Kidney epithelial cell (primary cell): ENCODE measurements around the gene GGT6. TPM values are rescaled to one million over a fixed set of nuclear protein-coding genes. Genes with fewer than 3 reads are reported as not detected.

Experiments
- DNase-seq: peaks from one replicate; pipeline ENCODE4 v3.0.0-alpha.2; 2010; ENCODE audit warnings: low read depth
- H3K27me3 ChIP-seq: 2 replicates; pipeline ENCODE4 v1.6.0; 2011; ENCODE audit warnings: low read length; ENCODE audit not compliant: control insufficient read depth, insufficient read depth
- H3K36me3 ChIP-seq: 2 replicates; pipeline ENCODE4 v1.5.1; 2011; ENCODE audit warnings: low read length; ENCODE audit not compliant: control insufficient read depth, insufficient read depth
- H3K4me3 ChIP-seq: 2 replicates; pipeline ENCODE4 v1.5.1; 2011; ENCODE audit warnings: low read depth, mild to moderate bottlenecking, control low read depth, low read length
- CTCF ChIP-seq: IDR thresholded peaks from 2 replicates; pipeline ENCODE4 v1.5.1; 2011; ENCODE audit warnings: mild to moderate bottlenecking, moderate library complexity, low read length, control low read depth, inconsistent platforms; ENCODE audit not compliant: insufficient read depth, poor library complexity, severe bottlenecking
- total RNA-seq: library from RNA; depleted of rRNA; stranded (reverse); fragments of >200 nt; gene quantifications from 2 replicates; pipeline ENCODE4 v1.2.3, GENCODE V29; 2015

Gene GGT6
- total RNA-seq, 1 donor from 2014 or later: 0.38 TPM

GRCh38 chr17:4512156-4513112, 47.9 kb downstream of the GGT6 start:
- DNase-seq: no peak
- Histone ChIP-seq H3K36me3 (no peaks in the 10 kb centered on the region), H3K27me3 (no peaks in the 10 kb centered on the region), H3K4me3 (no peak overlapping the region)
- TF ChIP-seq CTCF: no peak

GRCh38 chr17:4511199-4511932, 49.0 kb downstream of the GGT6 start:
- H3K36me3 ChIP-seq: no peaks in the 10 kb centered on the region
- no peak for TF ChIP-seq CTCF
- no peak for DNase-seq
- no peaks in the 10 kb centered on the region for H3K27me3 ChIP-seq
- no peak overlapping the region for H3K4me3 ChIP-seq

GRCh38 chr17:4510618-4510941, 49.8 kb downstream of the GGT6 start:
- DNase-seq: no peak
- TF ChIP-seq CTCF: no peak
- Histone ChIP-seq H3K27me3 (no peaks in the 10 kb centered on the region), H3K36me3 (peaks cover under 1% of the 10 kb centered on the region), H3K4me3 (no peak overlapping the region)

GRCh38 chr17:4509923-4510617, 50.3 kb downstream of the GGT6 start:
- Histone ChIP-seq H3K27me3 (no peaks in the 10 kb centered on the region), H3K36me3 (peaks cover 1% of the 10 kb centered on the region), H3K4me3 (no peak overlapping the region)
- DNase-seq: no peak
- no peak for TF ChIP-seq CTCF

GRCh38 chr17:4509401-4509800, 51.0 kb downstream of the GGT6 start:
- H3K4me3 ChIP-seq: no peak overlapping the region
- no peaks in the 10 kb centered on the region for H3K27me3 ChIP-seq
- no peak for TF ChIP-seq CTCF
- peaks cover 1% of the 10 kb centered on the region for H3K36me3 ChIP-seq
- DNase-seq: no peak
